Raji (cell line): ENCODE results near the gene GPX1.

ENCODE experiments used
- POLR2A ChIP-seq: IDR thresholded peaks from 2 replicates; pipeline ENCODE4 v1.6.1; 2011; ENCODE audit warnings: low read depth, low read length, control low read depth; ENCODE audit not compliant: insufficient read depth

The GPX1 gene

GRCh38 chr3:49370585-49371290 is 12.6 kb upstream of the GPX1 start:
- no peak for TF ChIP-seq POLR2A

- no peak for TF ChIP-seq POLR2A
Measured at GRCh38 chr3:49362561-49362960, 4.4 kb upstream of the GPX1 start.

- no peak for TF ChIP-seq POLR2A
Measured at GRCh38 chr3:49359623-49360022, 1.5 kb upstream of the GPX1 start.

GRCh38 chr3:49358884-49359225 is 702 bp upstream of the GPX1 start:
- no peak for TF ChIP-seq POLR2A

- no peak for TF ChIP-seq POLR2A
Measured at GRCh38 chr3:49352890-49353421, 5.2 kb downstream of the GPX1 start.

- TF ChIP-seq POLR2A, result no peak
Measured at GRCh38 chr3:49352281-49352680, 5.9 kb downstream of the GPX1 start.

GRCh38 chr3:49351521-49352011 is 6.6 kb downstream of the GPX1 start:
- no peak for TF ChIP-seq POLR2A

GRCh38 chr3:49349348-49350114 is 8.6 kb downstream of the GPX1 start:
- TF ChIP-seq POLR2A, result no peak

GRCh38 chr3:49346797-49347251 is 11.3 kb downstream of the GPX1 start:
- no peak for TF ChIP-seq POLR2A

- TF ChIP-seq POLR2A, result no peak
Measured at GRCh38 chr3:49343163-49343562, 15.0 kb downstream of the GPX1 start.

- no peak for TF ChIP-seq POLR2A
Measured at GRCh38 chr3:49341996-49342395, 16.2 kb downstream of the GPX1 start.

GRCh38 chr3:49339941-49340800 is 18.0 kb downstream of the GPX1 start, which contains the start of gene USP4:
USP4 (minus strand) TSS chr3:49340053; CDS start chr3:49340024, 29 bp downstream.
- TF ChIP-seq POLR2A, result peak; percentile 82

- TF ChIP-seq POLR2A, result no peak
Measured at GRCh38 chr3:49339581-49339940, 18.6 kb downstream of the GPX1 start.

GRCh38 chr3:49333916-49334633 is 24.1 kb downstream of the GPX1 start:
- TF ChIP-seq POLR2A, result no peak
